Hepatocyte (in vitro differentiated cells): Measurements from ENCODE around the gene MUC16.

ENCODE experiments used
- EZH2phosphoT487 ChIP-seq: fragments of 200-600 bp; sonication (generic); IDR thresholded peaks from one replicate; pipeline ENCODE4 v1.6.1; 2018; ENCODE audit warnings: antibody characterized with exemption, mild to moderate bottlenecking, low read depth, moderate library complexity; ENCODE audit not compliant: unreplicated experiment, severe bottlenecking
- TF ChIP-seq, protein P1 (sequence below): fragments of 200-600 bp; sonication (generic); IDR thresholded peaks from 2 replicates; pipeline ENCODE4 v1.5.1; 2016; ENCODE audit warnings: antibody characterized with exemption, mild to moderate bottlenecking; ENCODE audit not compliant: poor library complexity

DNA sequence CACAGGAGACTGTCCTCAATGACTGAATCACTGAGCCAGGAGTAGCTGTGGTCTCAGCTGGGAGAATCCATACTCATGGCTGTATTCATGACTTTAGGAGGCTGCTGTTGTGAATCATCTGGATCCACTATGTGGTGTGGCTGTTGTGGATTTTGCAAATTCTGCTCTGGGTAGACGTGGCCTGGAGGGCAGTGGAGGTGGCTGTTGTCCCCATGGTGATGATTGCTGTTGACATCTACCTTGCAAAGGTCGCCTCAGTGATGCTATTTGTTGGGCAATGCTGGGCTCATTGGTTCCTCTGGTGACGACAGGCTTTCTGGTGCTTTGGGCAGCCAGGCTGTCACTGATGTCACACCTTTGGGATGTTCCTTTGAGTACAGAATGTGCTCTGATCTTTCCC lies 23.9 kb downstream of the MUC16 start:
- no peak for TF ChIP-seq EZH2phosphoT487
- TF ChIP-seq, protein P1, sequence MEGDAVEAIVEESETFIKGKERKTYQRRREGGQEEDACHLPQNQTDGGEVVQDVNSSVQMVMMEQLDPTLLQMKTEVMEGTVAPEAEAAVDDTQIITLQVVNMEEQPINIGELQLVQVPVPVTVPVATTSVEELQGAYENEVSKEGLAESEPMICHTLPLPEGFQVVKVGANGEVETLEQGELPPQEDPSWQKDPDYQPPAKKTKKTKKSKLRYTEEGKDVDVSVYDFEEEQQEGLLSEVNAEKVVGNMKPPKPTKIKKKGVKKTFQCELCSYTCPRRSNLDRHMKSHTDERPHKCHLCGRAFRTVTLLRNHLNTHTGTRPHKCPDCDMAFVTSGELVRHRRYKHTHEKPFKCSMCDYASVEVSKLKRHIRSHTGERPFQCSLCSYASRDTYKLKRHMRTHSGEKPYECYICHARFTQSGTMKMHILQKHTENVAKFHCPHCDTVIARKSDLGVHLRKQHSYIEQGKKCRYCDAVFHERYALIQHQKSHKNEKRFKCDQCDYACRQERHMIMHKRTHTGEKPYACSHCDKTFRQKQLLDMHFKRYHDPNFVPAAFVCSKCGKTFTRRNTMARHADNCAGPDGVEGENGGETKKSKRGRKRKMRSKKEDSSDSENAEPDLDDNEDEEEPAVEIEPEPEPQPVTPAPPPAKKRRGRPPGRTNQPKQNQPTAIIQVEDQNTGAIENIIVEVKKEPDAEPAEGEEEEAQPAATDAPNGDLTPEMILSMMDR: no peak
